DLD1 (cell line): ENCODE results near the gene TMBIM1.

Experiments used
- in situ Hi-C: cut with HindIII; loops from 2 replicates; pipeline ENCODE4 v1.10.0; 2017; ENCODE audit warnings: low sequenced_read_pairs

Gene TMBIM1

DNA sequence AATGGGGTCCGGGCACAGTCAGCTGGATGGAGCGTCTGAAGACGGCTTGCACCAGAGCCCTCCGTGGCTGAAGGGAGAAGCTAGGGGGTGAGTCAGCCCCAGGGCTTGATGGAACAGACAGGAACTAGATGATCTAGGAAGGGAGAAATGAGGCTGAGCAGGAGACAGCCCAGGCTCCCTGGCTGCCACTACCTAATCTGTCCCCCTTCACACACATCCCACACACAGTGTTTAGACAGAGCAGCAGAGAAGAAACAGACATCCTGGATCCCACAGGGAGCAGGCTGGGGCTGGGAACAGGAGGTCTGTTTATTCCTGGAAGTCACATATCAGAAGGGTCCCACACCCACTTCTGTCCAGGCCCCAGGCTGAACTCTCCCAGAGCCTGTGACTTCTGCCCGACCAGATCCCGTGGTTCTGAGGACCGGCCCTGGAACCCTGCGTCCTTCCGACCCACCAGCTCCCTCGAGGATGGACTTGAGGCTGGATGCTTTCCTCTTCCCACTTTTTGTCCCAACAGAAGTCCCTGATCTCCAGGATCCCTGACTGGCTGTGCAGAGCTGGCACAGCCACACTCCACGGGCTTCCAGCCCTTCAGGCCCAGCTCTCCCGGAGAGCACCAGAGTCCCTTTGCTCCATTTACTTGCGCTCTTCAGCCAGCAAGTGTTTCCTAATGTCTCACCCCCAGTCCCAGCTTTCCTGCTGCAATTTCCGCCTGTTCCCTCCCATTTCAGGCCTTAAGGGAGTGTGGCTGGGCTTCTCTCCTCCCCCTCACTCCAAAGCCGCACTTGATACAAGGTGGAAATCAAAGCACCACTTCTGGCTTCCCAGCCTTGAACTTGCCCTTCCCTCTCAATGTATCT lies 33.0 kb downstream of the TMBIM1 start:
- in situ Hi-C loops = no loop called here

DNA sequence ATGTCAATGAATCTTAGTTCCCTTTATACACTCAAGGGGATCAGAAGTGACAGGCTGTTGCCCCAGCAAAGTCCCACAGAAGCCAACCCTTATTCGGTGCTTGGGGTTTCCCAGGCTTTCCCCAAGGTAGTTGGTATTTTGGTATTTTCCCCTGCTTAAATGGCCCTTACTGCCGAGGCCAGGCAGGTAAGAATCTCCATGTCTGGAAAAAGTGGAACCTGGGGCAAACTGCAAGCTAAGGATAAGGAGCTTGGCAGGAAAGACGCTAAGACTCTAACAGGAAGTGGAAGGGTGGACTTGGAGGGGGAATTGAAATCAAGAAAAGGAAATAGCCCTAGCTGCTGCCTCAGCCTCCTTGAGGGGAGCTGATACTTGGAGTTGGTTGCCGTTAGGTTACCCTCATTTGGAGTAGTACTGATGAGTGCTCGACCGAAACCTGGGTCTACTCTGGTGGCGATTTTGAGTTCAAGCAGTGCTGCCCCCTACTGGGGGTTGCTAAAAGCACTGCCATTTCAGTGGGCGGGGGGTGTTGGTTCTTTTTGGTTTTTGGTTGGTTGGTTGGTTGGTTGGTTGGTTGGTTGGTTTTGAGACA lies 34.8 kb downstream of the TMBIM1 start:
- in situ Hi-C loops = no loop called here

GRCh38 chr2:218256612-218257350 lies 35.5 kb downstream of the TMBIM1 start:
- in situ Hi-C loops = no loop called here

- in situ Hi-C loops = no loop called here
Measured at GRCh38 chr2:218255446-218255845, 36.9 kb downstream of the TMBIM1 start.

GRCh38 chr2:218253232-218253625 lies 39.1 kb downstream of the TMBIM1 start:
- in situ Hi-C loops = no loop called here

DNA sequence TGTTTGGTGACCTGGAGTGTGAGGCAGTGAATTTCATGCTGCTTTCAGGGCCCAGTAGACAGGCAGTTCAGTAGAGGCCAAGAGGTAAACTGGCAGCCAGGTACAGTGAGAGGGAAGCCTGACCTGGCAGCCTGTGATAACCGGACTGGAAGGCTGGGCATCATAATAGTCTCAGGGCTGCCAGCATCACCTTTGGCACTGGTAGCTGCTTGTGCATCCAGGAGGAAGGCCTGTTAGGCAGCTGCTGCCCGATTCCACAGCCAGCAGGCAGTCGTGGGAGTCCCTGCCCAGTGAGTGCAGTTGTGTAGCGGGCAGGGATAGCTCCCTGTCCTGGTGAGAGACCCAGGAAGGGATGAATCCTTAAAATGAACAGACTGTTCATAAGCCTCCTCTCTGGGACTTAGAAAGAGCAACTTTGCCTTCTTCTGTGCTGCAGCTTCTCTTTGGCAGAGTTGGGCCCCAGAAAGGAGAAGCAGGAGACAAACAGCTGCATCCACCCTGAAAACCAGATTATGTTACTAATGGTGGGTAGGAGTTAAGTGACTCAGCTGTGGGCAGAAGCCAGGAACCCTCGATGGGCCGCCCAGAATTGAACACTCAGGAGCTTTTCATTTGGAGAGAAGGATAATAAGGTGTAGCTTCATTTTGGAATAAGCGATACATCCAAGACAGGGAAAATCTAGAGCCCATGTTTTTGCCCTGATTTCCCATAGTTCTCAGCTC lies 39.6 kb downstream of the TMBIM1 start:
- in situ Hi-C loops = no loop called here

DNA sequence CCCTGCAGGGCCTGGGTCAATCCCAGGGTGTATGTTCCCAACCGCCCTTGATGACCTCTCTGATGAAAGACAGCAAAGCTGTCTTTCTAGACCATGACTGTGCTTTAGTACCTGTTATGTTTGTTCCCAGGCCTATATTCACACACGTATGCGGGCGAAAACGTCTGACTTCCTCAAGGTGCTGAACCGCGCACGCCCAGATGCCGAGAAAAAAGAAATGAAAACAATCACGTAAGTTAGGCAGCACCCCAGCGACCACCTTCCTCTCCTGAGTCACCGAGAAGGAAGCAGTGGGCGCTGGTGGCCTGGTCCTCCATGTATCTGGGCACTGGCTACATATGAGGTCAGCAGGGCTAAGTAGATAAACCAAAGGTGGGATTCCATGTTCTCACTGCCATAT lies 42.6 kb downstream of the TMBIM1 start:
- in situ Hi-C loops = loop anchor here (10.0 kb wide), 1 partner anchor 65 kb away; no protein-coding TSS in a partner anchor

DNA sequence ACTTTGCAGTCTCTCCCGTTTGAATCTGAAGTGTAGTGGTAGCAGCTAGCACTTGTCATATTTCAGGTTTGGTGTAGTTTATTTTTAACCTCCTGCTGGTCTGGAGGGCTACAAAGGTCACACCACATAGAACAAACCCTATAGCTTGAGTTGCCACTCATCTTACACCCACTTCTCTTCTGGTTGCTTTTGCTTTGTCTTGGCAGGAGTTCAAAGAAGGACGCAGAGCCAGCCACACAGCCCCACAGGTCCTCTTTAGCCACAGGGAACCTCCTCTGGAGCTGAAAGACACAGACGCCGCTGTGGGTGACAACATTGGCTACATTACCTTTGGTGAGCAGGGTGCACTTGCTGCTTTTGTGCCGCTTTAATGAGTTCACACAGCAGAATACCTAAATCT lies 47.1 kb downstream of the TMBIM1 start:
- in situ Hi-C loops = loop anchor here (10.0 kb wide), 1 partner anchor 60 kb away; no protein-coding TSS in a partner anchor

DNA sequence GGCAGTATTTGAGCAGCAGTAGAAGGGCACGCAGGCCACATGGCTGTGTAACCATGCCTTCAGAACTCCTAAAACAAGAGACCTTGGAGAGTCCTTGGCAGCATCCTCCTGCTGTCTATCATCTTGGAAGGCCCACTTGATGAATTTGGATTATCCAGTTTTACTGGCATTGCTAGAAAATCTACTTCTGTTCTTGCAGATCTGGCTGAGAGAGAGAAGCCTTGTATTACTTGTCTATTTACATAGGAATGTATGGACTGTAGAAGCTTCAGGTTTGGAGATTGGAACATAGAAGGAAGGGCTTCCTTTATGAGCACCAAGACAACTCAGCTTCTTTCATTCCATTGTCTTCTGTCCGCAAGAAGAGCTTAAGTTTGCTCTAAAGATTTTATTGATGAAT lies 47.6 kb downstream of the TMBIM1 start:
- in situ Hi-C loops = loop anchor here (10.0 kb wide), 1 partner anchor 60 kb away; no protein-coding TSS in a partner anchor

DNA sequence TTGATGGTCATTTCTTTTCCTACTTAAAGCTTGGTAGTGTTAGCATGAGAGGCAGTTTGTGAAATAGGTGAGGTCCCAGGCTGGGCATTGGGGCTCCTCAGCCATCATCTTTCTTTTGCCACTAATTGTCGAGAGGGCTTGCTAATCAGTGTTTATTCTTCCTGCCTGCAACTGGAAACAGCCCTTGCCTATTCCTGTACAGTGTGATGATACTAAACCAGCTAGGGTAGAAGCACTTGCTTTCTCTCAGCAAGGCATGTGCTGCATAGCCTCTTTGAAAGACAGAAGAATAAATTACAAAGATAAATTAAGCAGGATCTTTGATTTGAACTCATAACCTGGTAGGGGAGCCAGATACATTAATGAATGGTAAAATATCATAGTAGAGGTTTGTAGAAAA lies 48.1 kb downstream of the TMBIM1 start:
- in situ Hi-C loops = loop anchor here (10.0 kb wide), 1 partner anchor 59 kb away; no protein-coding TSS in a partner anchor

- in situ Hi-C loops = no loop called here
Measured at GRCh38 chr2:218238887-218239286, 53.4 kb downstream of the TMBIM1 start.

DNA sequence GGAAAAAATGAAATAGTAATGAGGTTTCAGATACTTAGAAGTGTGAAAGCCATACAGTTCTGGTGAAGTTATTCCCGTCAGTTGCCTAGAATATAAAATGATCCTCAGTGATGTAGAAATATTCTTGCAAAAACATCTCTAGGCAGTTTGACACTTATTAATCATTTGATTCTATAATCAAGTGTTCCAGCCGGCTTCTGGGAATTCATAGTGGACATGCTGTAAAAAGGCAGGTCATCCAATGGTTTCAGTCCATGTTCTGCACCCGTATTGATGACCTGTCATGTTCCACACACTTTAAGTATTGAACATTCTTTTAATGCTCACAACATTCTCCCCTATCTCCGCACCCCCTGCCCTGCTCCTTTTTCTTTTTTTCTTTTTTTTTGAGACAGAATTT lies 55.5 kb downstream of the TMBIM1 start:
- in situ Hi-C loops = no loop called here

DNA sequence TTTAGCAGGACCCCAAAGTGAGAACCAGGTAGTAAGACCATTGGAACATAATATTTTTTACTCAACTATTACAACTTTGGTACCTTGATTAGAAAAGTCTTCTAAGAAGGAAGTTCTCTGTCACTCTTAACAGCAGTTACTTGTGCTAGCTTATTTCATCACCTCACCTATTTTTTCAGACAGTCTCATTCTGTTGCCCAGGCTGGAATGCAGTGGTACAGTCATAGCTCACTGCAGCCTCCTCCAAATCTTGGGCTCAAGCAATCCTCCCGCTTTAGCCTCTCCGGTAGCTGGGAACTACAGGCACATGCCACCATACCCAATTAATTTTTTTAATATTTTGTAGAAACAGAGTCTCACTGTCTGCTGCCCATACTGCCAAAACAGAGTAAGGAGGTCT lies 57.3 kb downstream of the TMBIM1 start:
- in situ Hi-C loops = no loop called here

DNA sequence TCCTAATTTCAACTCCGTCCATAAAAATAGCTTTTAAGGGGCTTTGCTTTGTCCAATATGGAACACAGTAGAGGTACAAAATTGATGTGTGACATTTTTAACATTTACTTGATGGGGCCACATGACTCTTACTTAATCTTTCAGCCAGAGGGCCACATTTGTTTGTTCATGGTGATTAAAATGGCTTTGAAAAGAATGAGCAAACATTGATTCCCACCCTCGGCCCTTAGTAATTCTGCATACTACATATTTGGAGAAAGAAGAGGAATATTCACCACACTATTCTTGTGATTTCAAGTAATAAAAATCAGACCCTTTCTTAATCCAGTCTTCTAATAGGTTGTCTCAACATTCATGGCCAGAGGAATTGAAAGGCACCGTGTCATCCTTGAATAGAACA lies 57.8 kb downstream of the TMBIM1 start:
- in situ Hi-C loops = no loop called here

DNA sequence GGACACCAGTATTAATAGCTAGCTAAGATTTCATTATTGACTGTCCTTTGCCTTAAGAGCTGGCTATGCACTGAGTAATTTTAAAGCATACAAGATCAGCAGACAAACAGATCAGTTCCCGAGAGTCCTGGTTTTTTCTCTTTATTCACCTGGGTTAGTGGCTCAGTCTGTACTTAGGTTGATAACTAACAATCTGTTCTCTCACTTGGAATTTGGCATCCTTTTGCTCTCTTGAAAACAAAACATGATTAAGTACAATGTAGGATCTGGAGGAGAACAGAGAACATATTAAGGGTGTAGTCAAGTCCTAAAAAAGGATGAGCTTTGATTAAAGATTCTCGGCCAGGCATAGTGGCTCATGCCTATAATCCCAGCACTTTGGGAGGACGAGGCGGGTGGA lies 58.8 kb downstream of the TMBIM1 start:
- in situ Hi-C loops = no loop called here

DNA sequence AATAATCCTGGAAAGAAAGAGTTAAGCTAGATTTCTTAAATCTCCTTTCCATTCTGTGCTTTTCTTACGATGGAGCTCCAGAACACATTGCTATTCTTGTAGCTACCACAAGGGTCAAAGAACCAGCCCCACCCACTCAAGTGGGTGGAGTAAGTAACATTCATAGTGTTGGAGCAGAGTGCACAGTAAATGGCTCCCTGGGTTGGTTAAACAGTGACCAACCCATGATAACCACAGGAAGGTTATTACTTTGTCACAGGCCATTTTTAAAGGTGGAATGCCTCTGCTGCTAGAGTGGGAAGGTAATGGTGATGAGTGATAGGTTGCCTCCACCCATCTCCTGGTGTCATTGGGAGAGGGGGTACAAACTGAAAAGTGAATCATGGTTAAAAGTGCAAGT lies 61.4 kb downstream of the TMBIM1 start:
- in situ Hi-C loops = no loop called here

GRCh38 chr2:218229851-218230250 lies 62.5 kb downstream of the TMBIM1 start:
- in situ Hi-C loops = no loop called here

- in situ Hi-C loops = no loop called here
Measured at GRCh38 chr2:218229239-218229638, 63.1 kb downstream of the TMBIM1 start.

GRCh38 chr2:218228366-218229090 lies 63.8 kb downstream of the TMBIM1 start:
- in situ Hi-C loops = no loop called here

- in situ Hi-C loops = no loop called here
Measured at GRCh38 chr2:218226903-218227302, 65.4 kb downstream of the TMBIM1 start.
